GM12878 (cell line): ENCODE results near the gene CAV1. TPM values are rescaled to one million over a fixed set of nuclear protein-coding genes. Genes with fewer than 3 reads are reported as not detected.

ENCODE experiments used
- ATAC-seq: fragments of 200-7000 bp; cut with Tn5 transposase; 3 replicates; pipeline ENCODE4 v1.9.1; 2020; ENCODE audit warnings: mild to moderate bottlenecking, moderate library complexity
- BruUV-seq: library from RNA; stranded (reverse); fragments of 400-500 nt; replicated peaks from 2 replicates; lab custom pipeline; 2021; lab: Mats Ljungman, UMichigan
- CTCF ChIA-PET: fragments of 300-600 bp; sonication (Branson Sonifier 250); formaldehyde crosslinking; extraction: SDS; loops from one replicate; lab custom pipeline; 2021; ENCODE audit warnings: inconsistent platforms; lab: Yijun Ruan, JAX
- POLR2A ChIA-PET: fragments of 350-600 bp; formaldehyde crosslinking; extraction: SDS; loops from one replicate; lab custom pipeline; 2021; ENCODE audit warnings: inconsistent platforms; lab: Charles Lee
- RAD21 ChIA-PET: fragments of 300-600 bp; sonication (Branson Sonifier 250); formaldehyde crosslinking; loops from one replicate; lab custom pipeline; 2023; ENCODE audit warnings: antibody characterized with exemption; ENCODE audit not compliant: unreplicated experiment; lab: Charles Lee
- SMC1A ChIA-PET: fragments of 300-600 bp; sonication (Branson Sonifier 250); formaldehyde crosslinking; loops from one replicate; lab custom pipeline; 2023; ENCODE audit not compliant: unreplicated experiment, uncharacterized antibody; lab: Charles Lee
- DNase-seq: peaks from one replicate; pipeline ENCODE4 v3.0.0-alpha.2; 2011; ENCODE audit warnings: low read depth, low spot score
- FAIRE-seq: peaks from 3 replicates; lab custom pipeline; 2011; peaks lifted over from hg19 to GRCh38; lab: Jason Lieb, UNC
- H2AFZ ChIP-seq: 2 replicates; pipeline ENCODE4 v1.6.0; 2011; ENCODE audit warnings: low read depth, low read length, control low read depth; ENCODE audit not compliant: control insufficient read depth
- H3K27ac ChIP-seq: 2 replicates; pipeline ENCODE4 v1.5.1; 2011; ENCODE audit warnings: control low read depth; ENCODE audit not compliant: control insufficient read depth, insufficient read depth
- H3K27me3 ChIP-seq, 2 experiments: replicated peaks in 1 of 2; 2 replicates each; pipeline versions ENCODE4 v1.6.0 to v1.6.1; 2011; ENCODE audit warnings: low read length in 1 of 2; ENCODE audit not compliant: control insufficient read depth in 2 of 2, insufficient read depth in 2 of 2
- H3K36me3 ChIP-seq, 2 experiments: 2 replicates each; pipeline ENCODE4 v1.5.1; 2011; ENCODE audit warnings: low read length in 1 of 2; ENCODE audit not compliant: control insufficient read depth in 2 of 2, insufficient read depth in 2 of 2
- H3K4me1 ChIP-seq: 2 replicates; pipeline ENCODE4 v1.6.1; 2011; ENCODE audit warnings: mild to moderate bottlenecking, low read length, moderate library complexity, mixed read lengths; ENCODE audit not compliant: control insufficient read depth, insufficient read depth
- H3K4me2 ChIP-seq: 2 replicates; pipeline ENCODE4 v1.6.0; 2011; ENCODE audit warnings: control low read depth; ENCODE audit not compliant: control insufficient read depth, insufficient read depth
- H3K4me3 ChIP-seq: fragments of 200-600 bp; sonication (generic); 2 replicates; pipeline ENCODE4 v1.5.1; 2016
- H3K79me2 ChIP-seq: 2 replicates; pipeline ENCODE4 v1.6.0; 2011; ENCODE audit warnings: low read length; ENCODE audit not compliant: control insufficient read depth, insufficient read depth
- H3K9ac ChIP-seq: 2 replicates; pipeline ENCODE4 v1.8.0; 2011; ENCODE audit warnings: low read length, control low read depth, mixed read lengths; ENCODE audit not compliant: control insufficient read depth, insufficient read depth
- H3K9me3 ChIP-seq: replicated peaks from 3 replicates; pipeline ENCODE4 v1.5.1; 2011; ENCODE audit warnings: mild to moderate bottlenecking, low read length; ENCODE audit not compliant: control insufficient read depth, insufficient read depth
- H4K20me1 ChIP-seq: 2 replicates; pipeline ENCODE4 v1.6.0; 2011; ENCODE audit not compliant: control insufficient read depth, insufficient read depth
- CHD1 ChIP-seq: IDR thresholded peaks from 2 replicates; pipeline ENCODE4 v1.6.1; 2012; ENCODE audit warnings: low read depth, low read length, improper control_type of control experiment
- CREM ChIP-seq: IDR thresholded peaks from 2 replicates; pipeline ENCODE4 v1.6.1; 2014; ENCODE audit warnings: antibody characterized with exemption, low read depth
- FOS ChIP-seq: IDR thresholded peaks from 3 replicates; pipeline ENCODE4 v1.6.1; 2011; ENCODE audit warnings: borderline replicate concordance; ENCODE audit not compliant: insufficient read length; ENCODE audit errors: extremely low read depth
- HDAC2 ChIP-seq: fragments of 200-600 bp; sonication (generic); IDR thresholded peaks from 2 replicates; pipeline ENCODE4 v1.6.1; 2017
- IRF4 ChIP-seq: IDR thresholded peaks from 2 replicates; pipeline ENCODE4 v1.6.1; 2011; ENCODE audit warnings: low read depth, low read length
- MEF2A ChIP-seq: IDR thresholded peaks from 2 replicates; pipeline ENCODE4 v1.6.1; 2011; ENCODE audit warnings: low read depth, mild to moderate bottlenecking, low read length, moderate library complexity; ENCODE audit not compliant: insufficient read depth
- NFYB ChIP-seq: IDR thresholded peaks from 2 replicates; pipeline ENCODE4 v1.6.1; 2011; ENCODE audit warnings: low read depth, mild to moderate bottlenecking, low read length, improper control_type of control experiment, moderate library complexity; ENCODE audit not compliant: insufficient read depth
- SRF ChIP-seq, 2 experiments: IDR thresholded peaks; 2 replicates each; pipeline ENCODE4 v1.6.1; 2011; ENCODE audit warnings: low read depth in 2 of 2, low read length in 2 of 2, mild to moderate bottlenecking in 1 of 2, moderate library complexity in 1 of 2
- TAF1 ChIP-seq: IDR thresholded peaks from 2 replicates; pipeline ENCODE4 v1.6.1; 2011; ENCODE audit warnings: mild to moderate bottlenecking, low read depth, low read length, borderline replicate concordance
- WGBS: methylation state at CpG from one replicate; pipeline ENCODE4 v1.1.6; 2016; ENCODE audit warnings: low lambda C conversion rate; ENCODE audit not compliant: insufficient replicate concordance, insufficient coverage; ENCODE audit errors: missing lambda C conversion rate; 5-methylcytosine and 5-hydroxymethylcytosine counted together
- in situ Hi-C: fragments of 300-500 bp; cut with MboI; formaldehyde crosslinking; loops from 9 replicates; pipeline ENCODE4 v1.14.3; 2018; ENCODE audit warnings: mixed read lengths
- intact Hi-C: fragments of 100-400 bp; cut with micrococcal nuclease; formaldehyde crosslinking; loops from one replicate; pipeline ENCODE4 v1.14.2; 2022; ENCODE audit not compliant: unreplicated experiment
- polyA plus RNA-seq, 11 experiments: library from polyadenylated mRNA; depleted of rRNA in 4 of 11; unstranded in 6 of 11; stranded (reverse) in 5 of 11; fragments of >200 nt; fragmentation: Nextera tagmentation in 4 of 11; fragmentation: Illumina TruSeq in 1 of 11; extraction: Ambion mirVana in 4 of 11; extraction: Trizol in 1 of 11; gene quantifications; 1 replicate in 1 of 11; 2 replicates in 10 of 11; pipeline versions ENCODE4 v1.2.1 to v1.2.3, GENCODE V29; 2011 to 2016; ENCODE audit warnings: inconsistent platforms in 2 of 11, missing spikeins in 2 of 11, low read depth in 1 of 11
- total RNA-seq, 4 experiments: library from RNA; depleted of rRNA in 3 of 4; stranded (reverse); fragments of >200 nt in 3 of 4; fragmentation: Illumina TruSeq in 1 of 4; extraction: Trizol in 1 of 4; gene quantifications; 2 replicates each; pipeline versions ENCODE4 v1.2.1 to v1.2.3, GENCODE V29; 2013 to 2021

The CAV1 gene
- total and polyA plus RNA-seq, 10 of the 15 experiments (the other 5 are each of a cell fraction or from before 2014, with no cell fraction given), result 0.45 to 26.5 (median 2.0) TPM

GRCh38 chr7:116491887-116492653 is 32.8 kb upstream of the CAV1 start:
- no peaks in the 10 kb centered on the region for H3K27me3 ChIP-seq
- RAD21 ChIA-PET, result no interaction called here
- no peak overlapping the region for H3K4me2 ChIP-seq
- intact Hi-C loops, result no loop called here
- TF ChIP-seq FOS (no peak), TAF1 (no peak), CREM (no peak), SRF (IDR thresholded peaks at IDR 0.05; ENCODE audit: low read depth in 2 of 2, low read length in 2 of 2) (no peak), NFYB (no peak), IRF4 (no peak), HDAC2 (no peak), CHD1 (no peak), MEF2A (no peak)
- in situ Hi-C loops, result no loop called here
- no peaks in the 10 kb centered on the region for H3K4me1 ChIP-seq
- H3K9ac ChIP-seq, result no peak overlapping the region
- POLR2A ChIA-PET, result no interaction called here
- 50% methylated on average over 3 of the region's 3 CpGs for WGBS
- no peak overlapping the region for H3K27ac ChIP-seq
- no peak overlapping the region for H2AFZ ChIP-seq
- ATAC-seq (no peak), FAIRE-seq (no peak), DNase-seq (no peak)
- SMC1A ChIA-PET, result no interaction called here
- no TSS peak for BruUV-seq
- H4K20me1 ChIP-seq, result no peaks in the 10 kb centered on the region
- no peaks in the 10 kb centered on the region for H3K9me3 ChIP-seq
- H3K36me3 ChIP-seq, result no peaks in the 10 kb centered on the region
- H3K79me2 ChIP-seq, result no peaks in the 10 kb centered on the region
- H3K4me3 ChIP-seq, result no peak overlapping the region
- CTCF ChIA-PET, result no interaction called here
